GM21737 (cell line): ENCODE data around the gene TSHR.

Source experiments
- ATAC-seq: cut with Tn5 transposase; IDR thresholded peaks from one replicate; pipeline ENCODE4 v1.9.1; 2021; ENCODE audit warnings: mild to moderate bottlenecking, moderate library complexity; ENCODE audit not compliant: unreplicated experiment

TSHR gene

GRCh38 chr14:81170104-81170828, 214.8 kb downstream of the TSHR start:
- ATAC-seq = peak; percentile 93

- no peak for ATAC-seq
These were observed 215.4 kb downstream of the TSHR start for GRCh38 chr14:81170829-81171195.

- no peak for ATAC-seq
These were observed 216.9 kb downstream of the TSHR start for GRCh38 chr14:81172353-81172752.

- no peak for ATAC-seq
These were observed 217.5 kb downstream of the TSHR start for GRCh38 chr14:81172881-81173280.

- no peak for ATAC-seq
These were observed 220.8 kb downstream of the TSHR start for GRCh38 chr14:81176241-81176640.

- no peak for ATAC-seq
These were observed 221.8 kb downstream of the TSHR start for GRCh38 chr14:81177225-81177624.

- ATAC-seq = peak; percentile 51
These were observed 222.6 kb downstream of the TSHR start for GRCh38 chr14:81178063-81178462.

GRCh38 chr14:81179631-81180030, 224.2 kb downstream of the TSHR start:
- no peak for ATAC-seq

- ATAC-seq = peak; percentile 83
These were observed 232.6 kb downstream of the TSHR start for GRCh38 chr14:81187832-81188522.

- no peak for ATAC-seq
These were observed 237.2 kb downstream of the TSHR start for GRCh38 chr14:81192594-81192993.

- ATAC-seq = no peak
These were observed 238.7 kb downstream of the TSHR start for GRCh38 chr14:81193924-81194633.
